K562 (cell line): ENCODE results near the gene KRT77. TPM values are rescaled to one million over a fixed set of nuclear protein-coding genes. Genes with fewer than 3 reads are reported as not detected.

Experiments
- ARNT ChIP-seq, 2 experiments: fragments of 450-650 bp; IDR thresholded peaks; 2 replicates each; pipeline ENCODE4 v1.6.1; 2016; ENCODE audit warnings: mild to moderate bottlenecking in 1 of 2
- BACH1 ChIP-seq: fragments of 200-800 bp; sonication (Bioruptor generic); IDR thresholded peaks from 2 replicates; pipeline ENCODE4 v1.6.1; 2016; ENCODE audit warnings: missing genetic modification characterization, missing compliant biosample characterization
- CCAR2 ChIP-seq: fragments of 200-400 bp; formaldehyde crosslinking; IDR thresholded peaks from 2 replicates; pipeline ENCODE4 v1.6.1; 2017; ENCODE audit warnings: mild to moderate bottlenecking, low read depth, low read length
- GATAD2A ChIP-seq: fragments of 450-650 bp; IDR thresholded peaks from 2 replicates; pipeline ENCODE4 v1.6.1; 2017
- HIVEP1 ChIP-seq: fragments of 250-450 bp; sonication (Bioruptor Pico); IDR thresholded peaks from 2 replicates; pipeline ENCODE4 v1.4.0; 2020; ENCODE audit warnings: mild to moderate bottlenecking
- HNRNPK ChIP-seq: fragments of 200-400 bp; formaldehyde crosslinking; IDR thresholded peaks from one replicate; pipeline ENCODE4 v1.6.1; 2018; ENCODE audit warnings: mild to moderate bottlenecking, low read depth, low read length; ENCODE audit not compliant: poor library complexity, severe bottlenecking
- KLF16 ChIP-seq: IDR thresholded peaks from 2 replicates; pipeline ENCODE4 v1.6.1; 2016; ENCODE audit warnings: antibody characterized with exemption
- MEF2D ChIP-seq: conservative IDR thresholded peaks from 2 replicates; pipeline ENCODE4 v1.6.1; 2016; ENCODE audit warnings: low read depth, missing genetic modification characterization, missing compliant biosample characterization
- NCOA2 ChIP-seq, 2 experiments: fragments of 450-650 bp; IDR thresholded peaks; 2 replicates each; pipeline ENCODE4 v1.6.1; 2018; ENCODE audit warnings: mild to moderate bottlenecking in 2 of 2, moderate library complexity in 1 of 2; ENCODE audit not compliant: partially characterized antibody in 2 of 2
- RBM22 ChIP-seq: fragments of 200-400 bp; formaldehyde crosslinking; IDR thresholded peaks from 2 replicates; pipeline ENCODE4 v1.6.1; 2018; ENCODE audit warnings: low read length, low read depth; ENCODE audit not compliant: poor library complexity, severe bottlenecking
- RREB1 ChIP-seq: fragments of 250-450 bp; sonication (Bioruptor Pico); IDR thresholded peaks from 2 replicates; pipeline ENCODE4 v1.4.0; 2020
- SNIP1 ChIP-seq: fragments of 450-650 bp; IDR thresholded peaks from 2 replicates; pipeline ENCODE4 v1.7.1; 2017; ENCODE audit warnings: low read depth, mild to moderate bottlenecking
- TAL1 ChIP-seq: fragments of 450-650 bp; IDR thresholded peaks from 2 replicates; pipeline ENCODE4 v1.6.1; 2016; ENCODE audit warnings: mild to moderate bottlenecking
- ZC3H4 ChIP-seq: sonication (generic); formaldehyde crosslinking; IDR thresholded peaks from 2 replicates; pipeline ENCODE4 v1.9.0; 2021; ENCODE audit warnings: missing genetic modification reagents, borderline replicate concordance
- ZFP1 ChIP-seq: fragments of 450-650 bp; formaldehyde crosslinking; IDR thresholded peaks from 2 replicates; pipeline ENCODE4 v1.4.0; 2020; ENCODE audit warnings: mild to moderate bottlenecking, mixed read lengths
- ZNF639 ChIP-seq, 2 experiments: fragments of 200-800 bp in 1 of 2; sonication (Bioruptor generic) in 1 of 2; sonication (generic) in 1 of 2; formaldehyde crosslinking in 1 of 2; IDR thresholded peaks in 1 of 2; conservative IDR thresholded peaks in 1 of 2; 2 replicates each; pipeline versions ENCODE4 v1.5.0 to v1.6.1; 2016 to 2020; ENCODE audit warnings: missing compliant biosample characterization in 1 of 2, missing genetic modification characterization in 1 of 2, missing genetic modification reagents in 1 of 2
- ZNF778 ChIP-seq: fragments of 450-650 bp; formaldehyde crosslinking; IDR thresholded peaks from 2 replicates; pipeline ENCODE4 v1.4.0; 2020; ENCODE audit warnings: mild to moderate bottlenecking, moderate library complexity
- polyA plus RNA-seq, 8 experiments: library from polyadenylated mRNA; depleted of rRNA in 4 of 8; stranded (reverse) in 5 of 8; unstranded in 3 of 8; fragments of >200 nt; fragmentation: Nextera tagmentation in 2 of 8; fragmentation: Illumina TruSeq in 1 of 8; extraction: Ambion mirVana in 2 of 8; extraction: Trizol in 1 of 8; gene quantifications; 2 replicates each; pipeline versions ENCODE4 v1.2.1 to v1.2.3, GENCODE V29; 2011 to 2014; ENCODE audit warnings: inconsistent platforms in 1 of 8, missing spikeins in 1 of 8
- total RNA-seq, 7 experiments: library from RNA; depleted of rRNA in 6 of 7; stranded (reverse); fragments of >200 nt in 6 of 7; fragmentation: Illumina TruSeq in 2 of 7; extraction: Trizol in 2 of 7; gene quantifications; 2 replicates each; pipeline versions ENCODE4 v1.2.1 to v1.2.3, GENCODE V29; 2011 to 2021; ENCODE audit warnings: low replicate concordance in 1 of 7
- TF ChIP-seq, protein P1 (sequence below): fragments of 250-450 bp; sonication (Bioruptor Pico); IDR thresholded peaks from 2 replicates; pipeline ENCODE4 v1.5.0; 2021; ENCODE audit warnings: mild to moderate bottlenecking, moderate library complexity

Gene KRT77
- total and polyA plus RNA-seq, 9 of the 15 experiments (the other 6 are each of a cell fraction or from before 2014, with no cell fraction given): not detected

DNA sequence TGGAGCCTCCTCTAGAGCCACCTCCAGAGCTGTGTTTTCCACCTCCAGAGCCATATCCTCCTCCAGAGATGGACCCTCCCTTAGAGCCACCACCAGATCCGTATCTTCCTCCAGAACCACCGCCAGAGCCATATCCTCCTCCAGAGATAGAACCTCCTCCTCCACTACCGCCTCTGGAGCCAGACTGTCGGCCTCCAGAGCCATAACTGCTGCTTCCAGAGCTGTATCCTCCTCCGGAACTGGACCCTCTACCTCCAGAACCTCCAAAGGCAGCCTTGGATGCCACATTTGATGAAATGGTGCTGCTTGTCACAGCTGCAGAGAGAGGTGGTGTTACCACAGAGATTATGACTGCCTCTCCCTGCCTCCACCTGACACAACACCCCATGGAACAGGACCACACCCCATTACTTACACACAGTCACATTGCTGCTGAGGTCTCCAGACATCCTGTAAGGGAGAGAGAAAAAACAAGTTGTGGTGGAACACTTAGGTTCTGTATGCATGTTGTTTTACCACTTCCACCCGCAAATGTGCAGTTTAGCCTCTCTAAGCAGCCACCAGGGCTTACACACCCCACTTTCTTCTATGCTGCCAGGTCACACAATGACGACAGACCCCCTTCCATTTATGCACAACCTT lies 58.1 kb downstream of the KRT77 start (continued):
- TF ChIP-seq ZNF639 (CRISPR knock-in tag; conservative IDR thresholded peaks at IDR 0.05 in 1 of 2, IDR thresholded peaks at IDR 0.05 in 1 of 2): 0 out of 4 replicates have a peak, but pooled peaks of 1 of the 2 experiments have one; percentile 38
- TF ChIP-seq SNIP1: no peak
- no peak for TF ChIP-seq KLF16
- no peak for TF ChIP-seq TAL1
- no peak for TF ChIP-seq GATAD2A
- TF ChIP-seq ZNF778: no peak
- 0 out of 2 replicates have a peak, but pooled peaks have one; percentile 21 for TF ChIP-seq MEF2D
- no peak for TF ChIP-seq CCAR2
- no peak for TF ChIP-seq HIVEP1 (CRISPR knock-in tag)
- no peak for TF ChIP-seq ZC3H4 (CRISPR knock-in tag)
- no peak for TF ChIP-seq ZFP1
- TF ChIP-seq ARNT (IDR thresholded peaks at IDR 0.05): peak in 1 of 2 experiments; percentile 100; a peak in 2 of 4 replicates
- peak in 1 of 2 experiments; percentile 87 for TF ChIP-seq NCOA2 (IDR thresholded peaks at IDR 0.05; ENCODE audit: partially characterized antibody in 2 of 2)
- no peak for TF ChIP-seq HNRNPK
- TF ChIP-seq, protein P1, sequence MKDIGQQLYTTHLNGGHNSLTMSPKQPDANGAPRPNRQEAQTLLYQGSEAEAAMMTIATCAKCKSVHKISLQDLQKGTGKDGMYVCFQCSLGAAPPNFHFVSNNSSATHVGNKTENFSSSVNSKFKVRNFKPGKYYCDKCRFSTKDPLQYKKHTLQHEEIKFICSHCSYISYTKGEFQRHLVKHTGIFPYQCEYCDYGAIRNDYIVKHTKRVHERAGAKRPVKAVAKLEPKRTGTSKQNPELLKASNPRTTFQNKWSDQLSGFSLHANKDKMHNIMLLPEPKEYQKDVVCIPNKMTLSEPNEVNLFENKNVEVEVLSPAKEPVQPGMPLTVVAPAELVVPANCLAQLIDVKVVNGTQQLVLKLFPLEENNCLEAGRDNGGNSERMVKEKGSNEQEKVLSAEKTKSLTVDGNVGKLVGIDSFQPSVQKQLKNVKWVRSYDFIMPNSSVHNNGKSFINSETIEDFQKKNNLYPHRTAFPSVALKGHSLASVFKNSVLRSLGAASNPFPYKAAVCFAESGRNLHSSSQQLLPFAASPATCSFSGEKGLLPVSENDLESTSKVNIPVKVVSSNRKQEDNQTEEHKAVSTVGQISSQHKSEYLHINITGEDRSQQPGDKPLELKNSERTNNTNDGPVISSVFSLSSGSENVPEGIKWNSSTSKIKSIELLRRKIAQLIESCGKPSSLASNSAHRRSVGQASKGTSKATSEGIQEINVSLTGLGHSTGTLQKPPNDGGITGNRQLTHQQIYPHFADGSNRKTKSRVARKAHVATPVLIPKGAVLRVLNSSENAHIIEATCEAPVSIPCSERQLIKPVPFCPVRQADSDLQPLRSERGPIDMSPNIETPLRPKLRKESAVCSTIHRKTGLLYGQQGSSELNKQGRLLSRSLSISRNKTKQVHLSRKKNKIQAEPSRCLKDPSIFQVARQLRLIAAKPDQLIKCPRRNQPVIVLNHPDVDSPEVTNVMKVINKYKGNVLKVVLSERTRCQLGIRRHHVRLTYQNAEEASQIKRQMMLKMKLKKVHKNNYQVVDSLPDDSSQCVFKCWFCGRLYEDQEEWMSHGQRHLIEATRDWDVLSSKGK (CRISPR knock-in tag): no peak
- TF ChIP-seq RREB1 (CRISPR knock-in tag): peak; percentile 42; the same call in 1 of the 2 replicates
- no peak for TF ChIP-seq RBM22
- TF ChIP-seq BACH1 (tag): no peak
